Stimulated activated CD4-positive, alpha-beta T cell treated with anti-CD3 and anti-CD28 coated beads, TNF-alpha, amount 100 ng/mL, for 24 hours (primary cell): ENCODE results near the gene PIP5KL1.
A peak's percentile ranks its signal among the peaks of the same experiment; 100 is the strongest.

Source experiments
- DNase-seq, 3 experiments: peaks; one replicate each; pipeline ENCODE4 v3.0.0-alpha.2; 2020; ENCODE audit warnings: low read depth in 3 of 3

Gene PIP5KL1

DNA sequence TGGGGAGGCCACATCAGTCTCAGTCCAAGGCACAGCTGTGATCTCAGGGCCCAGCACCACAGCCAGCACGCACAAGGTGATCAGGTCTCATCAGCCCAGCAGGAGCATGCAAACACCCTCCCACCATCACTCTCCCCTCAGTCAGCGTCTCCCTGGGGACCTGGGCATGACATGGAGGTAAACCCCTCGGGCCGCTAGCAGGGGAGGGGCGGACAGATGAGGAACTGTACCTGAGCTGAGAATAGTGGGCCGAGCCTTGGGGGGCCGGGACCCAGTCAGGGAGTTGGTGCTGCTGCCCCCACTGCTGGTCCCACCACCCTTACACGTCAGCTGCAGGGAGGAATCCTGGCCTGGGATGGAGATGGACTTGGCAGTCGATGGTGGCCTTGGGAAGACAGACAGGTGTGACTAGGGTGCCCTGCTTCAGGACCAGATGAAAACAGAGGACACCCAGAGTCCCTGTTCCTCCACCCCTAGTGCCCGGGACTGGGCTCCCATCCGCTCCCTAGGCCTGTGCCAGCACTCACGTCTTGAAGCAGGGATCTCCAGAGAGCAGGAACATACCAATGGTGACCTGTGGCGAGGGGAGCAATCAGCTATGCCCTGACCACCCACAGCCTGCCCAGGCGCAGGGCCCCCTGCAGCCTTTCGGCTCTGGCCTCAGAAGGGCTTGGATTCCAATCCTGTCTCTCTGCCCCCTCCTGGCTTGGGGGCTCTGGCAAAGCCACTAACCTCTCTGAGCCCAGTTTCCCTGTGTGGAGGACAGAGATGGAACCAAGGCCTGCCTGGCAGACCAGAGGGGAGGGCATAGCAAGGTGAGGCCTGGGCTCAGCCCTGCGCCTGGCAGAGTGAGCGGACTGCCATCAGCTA, 17.5 kb upstream of the PIP5KL1 start:
- DNase-seq: no peak

DNA sequence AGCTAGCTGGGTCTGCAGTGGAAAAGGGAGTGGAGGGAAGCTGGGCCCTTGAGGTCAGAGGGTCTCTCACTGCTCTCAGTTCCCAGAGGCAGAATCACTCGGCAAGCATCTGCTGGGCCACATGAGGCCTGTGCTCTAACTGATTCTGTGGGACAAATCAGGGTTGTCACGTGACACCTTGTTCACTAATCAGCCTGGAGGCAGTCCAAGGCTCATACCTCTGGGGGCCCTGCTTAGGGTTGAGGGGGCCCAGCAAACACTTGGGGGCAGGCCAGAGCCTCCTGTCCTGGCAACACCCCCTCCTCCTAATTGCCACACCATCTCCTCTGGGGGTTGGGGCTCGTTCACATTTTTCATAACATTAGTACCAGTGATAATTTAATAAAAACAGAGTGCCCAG, 16.2 kb upstream of the PIP5KL1 start:
- DNase-seq: no peak

DNA sequence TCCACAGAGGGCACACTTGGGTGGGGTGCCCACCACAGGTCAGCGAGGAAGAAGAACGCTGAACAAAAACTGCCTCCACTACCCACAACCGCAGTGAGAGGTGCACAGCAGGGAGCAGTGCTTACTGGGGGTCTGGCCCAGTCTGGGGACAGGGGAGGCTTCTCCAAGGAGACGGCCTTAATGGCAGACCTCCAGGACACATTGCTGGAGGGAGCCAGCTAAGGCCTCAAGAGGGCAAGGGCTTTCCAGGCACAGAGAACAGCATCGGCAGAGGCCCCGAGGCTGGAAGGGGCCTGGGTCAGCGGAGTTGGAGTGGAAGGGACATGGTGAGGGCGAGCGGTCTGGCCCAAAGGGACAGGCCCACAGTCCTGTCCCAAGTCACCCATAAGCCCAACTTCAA, 15.4 kb upstream of the PIP5KL1 start:
- no peak for DNase-seq

DNA sequence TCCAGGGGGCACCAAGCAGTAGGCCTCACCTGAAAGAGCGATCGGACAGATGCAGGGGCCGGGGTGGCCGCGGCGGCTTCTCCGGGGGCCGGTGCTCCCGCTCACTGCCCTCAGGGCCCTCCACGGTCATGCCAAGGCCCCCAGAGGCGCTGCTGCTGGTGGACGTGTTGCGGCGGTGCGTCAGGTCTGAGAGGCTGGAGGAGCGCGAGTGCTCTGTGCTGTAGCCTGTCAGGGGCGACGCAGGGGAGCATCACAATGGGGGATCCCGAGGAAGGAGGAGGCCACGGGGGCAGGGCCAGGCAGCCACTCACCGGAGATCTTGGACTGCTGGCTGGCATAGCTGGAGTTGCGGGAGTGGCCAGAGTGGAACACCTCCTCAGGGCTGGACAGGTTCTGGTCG, 14.8 kb upstream of the PIP5KL1 start:
- DNase-seq: no peak

DNA sequence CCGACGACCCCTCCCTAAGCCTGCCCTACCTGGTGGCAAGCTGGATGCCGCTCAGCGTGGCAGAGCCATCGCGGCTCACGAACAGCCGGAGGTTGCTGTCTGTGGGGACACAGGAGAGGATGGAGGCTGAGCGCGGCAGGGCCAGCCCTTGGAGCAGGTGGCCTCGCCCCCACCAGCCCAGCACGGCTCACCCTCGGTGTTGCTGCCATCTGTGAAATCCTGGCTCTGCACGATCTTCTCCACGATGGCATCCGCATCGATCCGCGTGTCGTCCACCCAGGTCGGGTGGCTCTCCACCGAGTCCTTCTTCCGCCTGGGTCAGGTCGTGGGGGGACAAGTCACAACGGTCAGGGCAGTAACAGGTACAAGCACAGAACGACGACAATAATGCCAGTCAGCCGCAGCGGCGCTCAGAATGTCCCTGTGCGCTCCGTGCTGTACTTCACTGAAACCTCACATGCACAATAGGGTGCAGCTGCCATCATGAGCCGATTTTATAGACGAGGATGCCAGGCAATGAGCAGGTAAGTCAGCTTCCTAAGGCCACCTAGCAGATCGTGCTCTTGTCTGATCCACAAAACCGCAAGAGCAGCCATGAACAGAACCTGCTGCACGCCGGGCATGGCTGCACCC, 14.1 kb upstream of the PIP5KL1 start:
- DNase-seq: no peak

DNA sequence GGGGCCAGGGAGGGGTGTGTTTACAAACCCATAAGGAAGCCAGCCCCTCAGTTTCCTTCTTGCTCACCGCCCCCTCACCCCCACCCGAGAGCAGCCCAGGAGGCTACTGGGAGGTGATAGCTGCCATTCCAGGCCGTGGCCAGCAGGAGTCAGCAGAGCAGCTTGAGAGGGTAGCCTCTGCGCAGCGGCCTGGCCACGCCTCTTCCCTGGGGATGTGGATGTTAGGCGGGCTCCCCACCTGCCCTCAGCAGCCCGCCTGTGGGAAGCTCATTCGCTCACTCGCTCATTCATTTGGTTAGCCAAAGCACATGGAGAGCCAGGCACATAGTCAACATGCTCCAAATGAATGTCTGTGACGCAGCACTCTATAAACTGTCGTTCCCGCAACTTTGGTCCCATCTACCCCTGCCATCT, 13.2 kb upstream of the PIP5KL1 start:
- peak; percentile 54 to 82 (median 63) for DNase-seq

DNA sequence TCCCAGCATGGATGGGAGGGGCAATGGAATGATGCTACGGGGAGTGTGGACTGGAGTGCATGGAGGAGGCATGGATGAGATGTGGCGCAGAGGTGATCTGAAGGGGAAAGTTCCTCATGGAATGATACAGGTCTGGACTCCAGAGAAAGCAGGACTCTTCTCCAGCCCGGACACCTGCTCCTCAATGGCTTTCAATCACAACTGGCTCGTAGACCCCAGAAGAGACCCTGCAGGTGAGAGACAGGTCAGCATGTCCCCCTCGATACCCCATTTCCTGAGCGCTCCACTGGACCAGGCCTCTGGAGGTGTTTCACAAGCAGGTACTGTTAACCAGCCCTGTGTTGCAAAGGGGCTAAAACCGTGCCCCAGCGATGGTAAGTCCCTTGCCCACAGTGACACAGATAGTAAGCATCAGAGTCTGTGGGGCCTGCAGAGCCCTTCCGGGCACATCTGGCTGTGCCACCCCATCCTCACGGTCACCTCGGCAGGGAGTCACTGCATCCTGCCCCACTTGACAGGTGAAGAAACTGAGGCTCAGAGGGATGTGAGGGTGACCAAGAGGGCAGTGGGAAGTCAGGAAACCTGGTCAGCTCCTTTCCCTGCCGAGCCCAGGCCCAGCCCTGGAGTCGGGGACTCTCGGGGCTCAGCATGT, 12.6 kb upstream of the PIP5KL1 start:
- DNase-seq: no peak

DNA sequence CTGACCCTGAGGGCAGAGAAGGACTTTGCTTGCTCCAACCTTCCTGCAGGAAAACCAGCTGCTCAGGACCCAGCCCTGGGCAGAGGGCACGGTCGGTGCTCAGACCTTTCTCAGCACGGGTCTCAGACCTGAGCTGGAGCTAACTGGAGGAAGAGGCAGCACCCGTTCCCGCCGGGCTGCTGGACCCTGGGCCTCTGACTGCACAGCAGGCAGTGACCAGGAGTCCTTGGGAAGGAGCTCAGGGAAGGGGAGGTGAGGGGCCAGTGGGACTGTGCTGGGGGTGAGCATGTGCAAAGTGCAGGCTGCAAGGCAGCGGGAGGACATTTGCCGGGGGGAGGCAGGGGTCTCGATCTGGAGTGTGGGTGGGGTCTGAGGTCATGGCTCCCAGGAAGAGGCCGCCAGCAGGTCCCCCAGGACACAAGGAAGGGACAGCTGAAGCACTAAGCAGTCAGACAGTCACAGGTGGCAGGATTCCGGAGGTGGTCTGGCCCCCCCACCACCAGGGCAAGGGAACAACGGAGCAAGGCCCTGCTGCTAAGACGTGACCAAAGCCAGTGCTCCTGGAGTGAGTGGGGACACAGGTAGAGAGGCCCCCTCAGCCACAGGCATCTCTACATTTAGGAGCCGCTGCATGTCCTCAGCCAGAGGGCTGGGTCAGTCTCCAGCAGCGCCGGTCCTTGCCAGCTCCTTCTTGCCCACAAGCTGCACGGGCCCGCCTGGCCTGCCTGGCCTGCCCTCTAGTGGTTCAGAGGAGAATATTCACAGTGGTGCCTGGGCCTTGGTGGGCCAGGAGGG, 11.8 kb upstream of the PIP5KL1 start:
- DNase-seq: no peak

DNA sequence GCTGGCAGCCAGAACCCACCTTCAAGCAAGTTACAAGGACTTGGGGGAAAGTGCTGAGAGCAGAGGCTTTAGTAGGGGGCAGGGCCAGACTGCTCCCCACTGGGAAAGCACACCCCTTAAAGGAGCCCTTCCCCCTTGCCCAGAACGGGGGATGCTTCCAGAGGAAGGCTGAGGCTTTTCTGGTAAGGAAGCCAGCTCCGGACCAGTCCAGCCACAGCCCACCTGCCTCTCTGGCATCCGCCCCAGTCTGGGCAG, 11.3 kb upstream of the PIP5KL1 start:
- DNase-seq: no peak

DNA sequence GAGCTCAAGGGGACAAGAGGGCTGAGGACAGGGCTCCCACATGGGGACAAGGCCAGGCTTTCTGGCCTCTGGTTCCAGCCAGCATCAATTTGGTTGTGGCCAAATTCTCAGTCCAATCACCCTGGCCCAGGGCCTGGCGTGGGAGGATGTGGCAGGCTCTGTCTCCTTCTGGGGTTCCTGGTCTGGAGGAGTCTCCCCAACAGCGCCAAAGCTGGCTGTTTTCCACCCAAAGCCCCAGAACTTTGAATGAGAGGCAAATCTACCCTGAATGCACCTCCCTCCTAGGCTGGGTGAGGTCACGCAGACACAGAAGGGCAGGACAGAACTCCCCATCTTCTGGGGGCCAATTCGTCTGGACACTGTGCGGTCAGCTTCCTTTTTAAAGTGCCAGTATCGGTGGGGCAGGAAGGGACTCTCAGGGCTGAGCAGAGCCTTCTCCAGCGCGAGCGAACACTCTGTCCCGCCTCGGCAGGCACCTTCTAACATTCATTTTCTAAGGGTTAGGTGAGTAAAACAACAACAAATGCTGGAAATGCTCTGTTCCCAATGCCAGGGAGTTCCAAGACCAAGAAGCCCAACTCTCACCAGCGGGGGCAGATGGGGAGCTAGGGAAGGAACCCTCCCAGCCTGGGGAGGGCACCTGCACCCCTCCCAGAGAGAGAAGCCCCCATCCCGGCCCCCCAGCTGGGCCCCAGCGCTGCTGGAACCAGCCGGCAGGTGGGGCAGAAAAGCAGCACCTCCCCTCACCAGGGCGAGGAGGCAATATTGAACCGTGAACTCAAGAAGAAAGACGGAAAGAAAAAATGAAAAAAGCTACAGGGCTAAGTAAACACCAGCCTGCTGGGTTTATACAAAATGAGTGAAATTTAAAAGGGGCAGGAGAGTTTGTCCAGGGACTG, 10.7 kb upstream of the PIP5KL1 start:
- no peak for DNase-seq

DNA sequence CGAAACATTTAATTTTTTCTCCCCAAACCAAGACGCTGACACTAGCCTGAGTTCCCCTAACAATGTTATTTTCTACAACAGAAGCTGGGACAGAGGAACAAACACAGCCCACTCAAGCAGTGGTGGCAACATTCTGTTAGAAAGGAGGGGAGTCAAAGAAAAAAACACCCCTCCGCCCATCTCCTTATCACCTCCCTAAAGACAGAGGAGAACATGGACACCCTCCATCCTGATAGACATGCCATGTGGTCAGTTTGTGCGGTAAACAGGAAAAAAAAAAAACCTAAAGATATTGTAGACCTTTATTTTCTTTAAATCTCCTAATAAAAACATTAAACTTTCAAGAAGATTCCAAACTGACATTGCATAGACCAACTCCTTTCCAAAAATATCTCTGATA, 10.0 kb upstream of the PIP5KL1 start:
- DNase-seq: no peak

DNA sequence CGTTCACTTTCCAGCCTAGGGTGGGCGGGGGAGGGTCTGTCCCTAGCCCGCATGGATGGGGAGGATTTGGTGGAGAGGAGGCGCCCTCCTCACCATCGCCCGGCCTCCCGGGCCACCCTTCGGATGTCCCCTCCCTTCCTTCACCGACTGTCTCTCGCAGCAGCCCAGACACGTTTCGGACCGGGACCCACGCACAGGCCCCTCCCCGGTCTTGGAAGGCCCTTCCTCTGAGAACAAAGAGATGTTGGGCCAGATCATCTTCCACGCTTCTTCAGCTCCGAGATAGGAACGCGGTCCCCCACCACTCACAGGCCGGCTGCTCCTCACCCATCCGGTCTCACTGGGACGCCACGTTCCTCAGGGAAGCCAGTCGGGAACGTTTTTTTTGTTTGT, 7.7 kb upstream of the PIP5KL1 start:
- no peak for DNase-seq

DNA sequence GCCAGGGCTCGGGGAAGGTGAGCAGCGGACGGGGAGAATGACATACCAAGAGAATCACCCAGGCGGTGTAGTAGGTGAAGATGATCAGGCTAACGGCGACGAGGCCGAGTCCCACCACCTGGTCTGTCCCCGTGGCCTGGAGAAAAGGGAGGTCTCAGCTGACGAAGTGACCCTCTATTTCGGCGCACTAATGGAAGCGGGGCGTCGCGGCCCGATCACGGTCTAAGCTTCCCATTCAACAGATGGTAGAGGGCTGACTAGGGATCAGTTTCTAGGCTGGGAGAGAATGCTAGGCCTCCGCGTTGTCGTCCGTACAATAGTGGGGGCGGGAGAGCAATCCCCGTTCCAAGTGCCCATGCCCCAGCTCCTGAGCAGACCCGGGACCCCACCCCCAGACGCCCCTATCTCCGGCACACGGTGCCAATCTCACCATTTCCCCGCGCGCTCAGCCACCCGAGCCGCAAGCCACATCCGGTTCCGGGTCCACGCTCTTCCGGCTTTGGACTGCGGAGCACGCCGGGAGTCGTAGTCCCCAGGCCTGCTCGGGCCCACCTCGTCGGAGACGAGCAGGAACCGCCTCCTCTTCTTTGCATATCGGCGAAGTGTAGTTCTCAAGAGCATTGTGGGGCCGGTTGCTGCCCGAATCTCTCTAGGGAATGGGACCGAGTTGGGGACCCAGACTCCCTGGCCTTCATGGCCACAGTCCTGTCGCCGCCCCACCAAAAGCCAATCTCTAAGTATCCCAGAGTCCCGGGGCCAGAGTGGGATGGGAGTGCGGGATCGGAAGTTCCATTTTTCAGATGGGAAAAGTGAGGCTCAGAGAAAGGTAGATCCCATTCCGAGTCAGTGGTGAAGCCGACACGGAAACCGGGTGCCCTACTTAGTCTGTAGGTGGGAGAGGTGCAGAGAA, 7.1 kb upstream of the PIP5KL1 start, which contains the start of gene DPM2:
Gene DPM2 (minus strand): TSS at position 467 of the 910 bp plus-strand sequence. CDS start 34 bp downstream, at position 433.
- peak; percentile 62 to 85 (median 73) for DNase-seq

DNA sequence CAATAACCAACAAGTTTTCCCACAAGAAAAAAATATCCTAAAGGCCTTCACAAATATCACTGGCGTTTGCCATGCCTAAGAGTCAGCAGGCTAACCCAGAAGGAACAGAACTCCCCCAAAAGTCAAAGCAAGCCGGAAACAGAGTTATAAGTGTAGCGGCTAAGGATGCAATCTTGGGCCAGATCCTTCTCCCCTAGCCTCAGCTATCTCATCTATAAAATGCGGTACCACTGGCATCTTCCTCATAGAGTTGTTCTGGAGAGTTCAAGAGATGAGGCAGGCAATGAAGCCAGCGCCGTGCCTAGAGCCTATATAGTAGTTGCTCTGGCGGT, 6.4 kb upstream of the PIP5KL1 start:
- no peak for DNase-seq

DNA sequence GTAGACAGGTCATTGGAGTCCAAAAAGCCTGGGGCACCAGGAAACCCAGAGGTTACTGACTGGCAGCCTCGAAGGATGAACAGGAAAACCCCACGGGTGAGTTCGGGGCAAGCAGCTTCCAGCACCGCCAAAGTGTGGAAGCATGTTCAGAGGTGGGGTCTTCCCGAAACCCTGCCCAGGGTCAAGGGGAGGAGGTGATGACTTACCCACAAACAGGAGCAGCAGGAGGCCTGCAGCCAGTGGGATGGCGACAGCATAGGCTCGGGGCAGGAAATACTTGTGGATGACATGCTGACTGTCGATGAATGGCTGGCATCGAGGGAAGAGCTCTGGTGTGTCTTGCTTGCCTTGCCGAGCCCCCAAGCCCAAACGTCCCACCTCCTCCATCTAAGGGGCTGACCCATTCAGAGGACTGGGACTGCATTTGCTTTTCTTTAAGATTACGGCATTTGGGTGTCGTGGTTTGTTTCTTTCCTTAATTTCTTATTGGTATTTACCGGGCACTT, 5.8 kb upstream of the PIP5KL1 start:
- DNase-seq: no peak

DNA sequence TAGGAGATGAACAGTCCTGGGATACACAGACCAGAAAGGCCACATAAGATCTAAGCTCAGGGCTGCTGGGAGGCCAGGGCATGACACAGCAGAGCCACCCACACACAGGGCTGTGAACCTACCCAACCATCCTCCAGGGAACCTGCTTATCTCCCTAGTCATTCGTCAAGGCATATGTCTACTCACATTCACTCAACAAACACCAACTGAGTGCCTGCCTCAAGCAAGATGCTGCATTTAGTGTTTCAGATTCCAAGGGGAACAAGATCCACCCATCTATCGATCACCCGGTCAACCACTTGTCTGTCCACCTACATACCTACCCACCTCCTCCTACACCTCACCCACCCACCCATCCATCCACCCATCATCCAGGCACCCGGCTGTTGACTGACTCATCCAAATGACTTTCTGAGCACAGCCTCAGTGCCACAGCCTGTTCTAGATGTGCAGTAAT, 5.2 kb upstream of the PIP5KL1 start:
- no peak for DNase-seq

DNA sequence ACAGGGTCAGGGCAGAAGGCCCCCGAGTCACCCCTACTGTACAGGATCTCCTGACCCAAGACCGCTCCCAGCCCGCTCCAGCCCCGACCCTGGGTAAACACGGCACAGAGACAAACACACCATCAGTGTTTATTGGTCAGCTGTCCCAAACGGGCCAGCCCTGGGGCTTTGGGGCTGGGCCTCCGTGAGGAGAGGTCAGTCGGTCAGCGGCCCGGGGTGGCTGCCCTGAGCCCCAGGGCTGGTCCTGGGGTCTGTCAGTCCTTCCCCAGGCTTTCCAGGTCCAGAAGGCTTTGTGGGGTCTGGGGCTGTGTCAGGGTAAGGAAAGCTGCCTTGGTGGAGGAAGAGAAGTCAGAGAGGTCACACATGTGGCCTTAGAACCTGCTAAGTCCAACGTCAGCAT, 4.4 kb upstream of the PIP5KL1 start:
- no peak for DNase-seq

DNA sequence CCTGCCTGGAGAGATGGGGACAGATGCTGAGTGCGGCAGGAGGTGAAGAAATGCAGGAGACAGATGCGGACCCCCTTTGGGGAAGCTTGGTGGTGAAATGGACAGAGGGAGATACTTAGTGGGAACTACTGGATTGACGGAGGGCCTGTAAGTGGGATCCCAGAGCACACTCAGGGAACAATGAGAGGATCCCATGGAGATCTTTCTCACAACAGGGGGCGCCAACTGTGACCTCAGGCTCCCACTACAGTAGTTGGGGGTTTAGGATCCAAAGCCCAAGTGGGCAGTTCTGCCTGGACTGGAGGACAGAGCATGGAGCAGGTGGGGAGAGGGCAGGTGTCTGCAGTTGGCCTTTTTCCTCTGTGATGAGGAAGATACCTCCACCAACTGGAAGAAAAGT, 3.7 kb upstream of the PIP5KL1 start:
- no peak for DNase-seq

DNA sequence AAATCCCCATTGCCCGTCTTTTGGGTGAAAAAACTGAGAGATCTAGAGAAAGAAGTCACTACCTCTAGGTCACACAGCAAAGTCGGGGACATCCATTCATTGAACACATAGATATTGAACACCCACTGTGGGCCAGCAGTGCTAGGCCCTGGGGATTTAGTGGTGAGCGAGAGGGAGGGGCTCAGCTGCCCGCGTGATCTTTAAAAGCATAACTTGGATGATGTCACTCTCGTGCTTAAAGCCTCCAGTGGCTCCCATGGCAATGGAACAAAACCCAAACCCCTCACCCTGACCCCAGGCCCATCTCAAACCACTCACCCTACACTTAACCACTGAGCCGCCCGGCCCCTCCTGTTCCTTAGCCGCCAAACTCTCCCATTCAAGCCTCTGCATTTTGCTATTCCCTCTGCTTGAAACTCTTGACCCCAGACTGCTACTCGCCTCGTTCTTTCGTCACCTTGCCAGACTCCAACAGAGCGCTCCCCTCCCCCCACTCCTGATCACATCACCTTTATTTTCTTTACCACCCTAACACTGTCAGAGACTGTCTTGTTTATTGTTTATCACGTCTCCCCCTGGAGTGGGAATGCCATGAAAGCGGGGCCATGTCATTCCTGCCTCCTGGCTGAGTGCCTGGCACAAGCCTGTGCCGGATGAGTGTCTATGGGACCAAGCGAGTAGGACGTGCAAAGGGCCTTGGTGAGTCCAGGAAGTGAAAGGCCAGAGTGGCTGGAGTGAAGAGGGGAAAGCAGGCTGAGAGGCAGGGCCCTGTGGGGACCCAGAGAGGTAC, 710 bp upstream of the PIP5KL1 start:
- no peak for DNase-seq
